Measurements from ENCODE around the gene C20orf141.

Gene C20orf141

DNA sequence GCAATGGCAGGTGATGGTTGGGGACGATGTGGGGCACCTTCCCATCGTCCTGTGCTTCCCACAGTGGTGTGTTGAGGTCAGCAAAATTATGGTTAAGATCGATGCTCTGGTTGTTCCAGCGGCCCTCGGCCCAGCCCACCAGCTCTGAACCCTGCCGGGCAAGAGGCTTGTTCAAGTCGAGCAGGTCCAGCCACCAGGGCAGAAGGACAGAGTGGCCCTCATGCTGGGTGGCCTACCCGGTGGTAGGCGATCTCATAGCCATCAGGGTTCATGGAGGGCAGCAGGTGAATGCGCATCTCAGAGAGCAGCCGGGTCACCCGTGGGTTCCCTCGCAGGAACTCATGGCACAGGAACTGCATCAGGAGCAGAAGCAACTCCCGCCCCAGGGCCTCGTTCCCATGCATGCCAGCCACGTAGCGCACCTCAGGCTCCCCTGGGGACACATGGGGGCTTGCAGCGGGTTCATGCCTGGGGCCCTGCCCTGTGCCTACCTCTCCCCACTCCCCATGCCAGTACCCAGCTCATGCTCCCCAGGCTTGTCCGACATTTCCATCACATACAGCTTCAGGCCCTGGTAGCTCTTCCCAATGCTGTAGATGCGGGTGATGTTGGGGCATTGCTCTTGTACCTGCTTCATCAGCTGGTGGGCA, 18.7 kb upstream of the C20orf141 start:
- Histone ChIP-seq H4K20me1 (ENCODE audit: control insufficient read depth, insufficient read depth, low read depth, low read length) (no peaks in the 10 kb centered on the region), H3K4me3 (ENCODE audit: low read length) (no peak overlapping the region), H3K36me3 (ENCODE audit: control insufficient read depth, low read length) (no peaks in the 10 kb centered on the region), H3K79me2 (ENCODE audit: control insufficient read depth, low read length) (no peaks in the 10 kb centered on the region), H3K27ac (ENCODE audit: low read depth, low read length) (no peak overlapping the region), H3K9me3 (ENCODE audit: control insufficient read depth, insufficient read depth, low read length) (no peaks in the 10 kb centered on the region), H3K9me2 (replicated peaks; ENCODE audit: control insufficient read depth, low read length) (no peaks in the 10 kb centered on the region), H3K4me1 (ENCODE audit: control insufficient read depth, low read length) (no peaks in the 10 kb centered on the region), H3F3A (ENCODE audit: control insufficient read depth, insufficient read depth) (no peaks in the 10 kb centered on the region), H3K4me2 (ENCODE audit: low read length) (no peak overlapping the region), H3K27me3 (ENCODE audit: control insufficient read depth, low read length) (peaks cover 7% of the 10 kb centered on the region; the same call in 1 of the 2 replicates)
- no peak for TF ChIP-seq EZH2phosphoT487 (IDR thresholded peaks at IDR 0.05; ENCODE audit: borderline replicate concordance, low read length)
- no peak for TF ChIP-seq CTCF (IDR thresholded peaks at IDR 0.05; ENCODE audit: low read depth, low read length, poor library complexity, severe bottlenecking)

GRCh38 chr20:2797136-2797983, 17.4 kb upstream of the C20orf141 start:
- H3K36me3 ChIP-seq (ENCODE audit: control insufficient read depth, low read length), result no peaks in the 10 kb centered on the region
- no peaks in the 10 kb centered on the region for H3K9me2 ChIP-seq (replicated peaks; ENCODE audit: control insufficient read depth, low read length)
- no peaks in the 10 kb centered on the region for H3K4me1 ChIP-seq (ENCODE audit: control insufficient read depth, low read length)
- TF ChIP-seq CTCF (IDR thresholded peaks at IDR 0.05; ENCODE audit: low read depth, low read length, poor library complexity, severe bottlenecking) (no peak), EZH2phosphoT487 (IDR thresholded peaks at IDR 0.05; ENCODE audit: borderline replicate concordance, low read length) (no peak)
- H3K79me2 ChIP-seq (ENCODE audit: control insufficient read depth, low read length), result no peaks in the 10 kb centered on the region
- no peaks in the 10 kb centered on the region for H4K20me1 ChIP-seq (ENCODE audit: control insufficient read depth, insufficient read depth, low read depth, low read length)
- H3K9me3 ChIP-seq (ENCODE audit: control insufficient read depth, insufficient read depth, low read length), result no peaks in the 10 kb centered on the region
- H3K4me2 ChIP-seq (ENCODE audit: low read length), result no peak overlapping the region
- no peak overlapping the region for H3K27ac ChIP-seq (ENCODE audit: low read depth, low read length)
- H3K27me3 ChIP-seq (ENCODE audit: control insufficient read depth, low read length), result peaks cover 3% of the 10 kb centered on the region; the same call in 1 of the 2 replicates
- no peaks in the 10 kb centered on the region for H3F3A ChIP-seq (ENCODE audit: control insufficient read depth, insufficient read depth)
- H3K4me3 ChIP-seq (ENCODE audit: low read length), result no peak overlapping the region

- Histone ChIP-seq H3K79me2 (ENCODE audit: control insufficient read depth, low read length) (no peaks in the 10 kb centered on the region), H3K4me3 (ENCODE audit: low read length) (no peak overlapping the region), H3K9me2 (replicated peaks; ENCODE audit: control insufficient read depth, low read length) (no peaks in the 10 kb centered on the region), H3F3A (ENCODE audit: control insufficient read depth, insufficient read depth) (no peaks in the 10 kb centered on the region), H3K4me1 (ENCODE audit: control insufficient read depth, low read length) (no peaks in the 10 kb centered on the region), H3K9me3 (ENCODE audit: control insufficient read depth, insufficient read depth, low read length) (no peaks in the 10 kb centered on the region), H3K36me3 (ENCODE audit: control insufficient read depth, low read length) (no peaks in the 10 kb centered on the region), H3K4me2 (ENCODE audit: low read length) (no peak overlapping the region), H4K20me1 (ENCODE audit: control insufficient read depth, insufficient read depth, low read depth, low read length) (no peaks in the 10 kb centered on the region), H3K27ac (ENCODE audit: low read depth, low read length) (no peak overlapping the region), H3K27me3 (ENCODE audit: control insufficient read depth, low read length) (peaks cover 3% of the 10 kb centered on the region; the same call in 1 of the 2 replicates)
- TF ChIP-seq CTCF (IDR thresholded peaks at IDR 0.05; ENCODE audit: low read depth, low read length, poor library complexity, severe bottlenecking), result no peak
- TF ChIP-seq EZH2phosphoT487 (IDR thresholded peaks at IDR 0.05; ENCODE audit: borderline replicate concordance, low read length), result no peak
These were observed 16.5 kb upstream of the C20orf141 start for GRCh38 chr20:2798095-2798805.
